ENCODE results near the gene SAMD4A.

DNA sequence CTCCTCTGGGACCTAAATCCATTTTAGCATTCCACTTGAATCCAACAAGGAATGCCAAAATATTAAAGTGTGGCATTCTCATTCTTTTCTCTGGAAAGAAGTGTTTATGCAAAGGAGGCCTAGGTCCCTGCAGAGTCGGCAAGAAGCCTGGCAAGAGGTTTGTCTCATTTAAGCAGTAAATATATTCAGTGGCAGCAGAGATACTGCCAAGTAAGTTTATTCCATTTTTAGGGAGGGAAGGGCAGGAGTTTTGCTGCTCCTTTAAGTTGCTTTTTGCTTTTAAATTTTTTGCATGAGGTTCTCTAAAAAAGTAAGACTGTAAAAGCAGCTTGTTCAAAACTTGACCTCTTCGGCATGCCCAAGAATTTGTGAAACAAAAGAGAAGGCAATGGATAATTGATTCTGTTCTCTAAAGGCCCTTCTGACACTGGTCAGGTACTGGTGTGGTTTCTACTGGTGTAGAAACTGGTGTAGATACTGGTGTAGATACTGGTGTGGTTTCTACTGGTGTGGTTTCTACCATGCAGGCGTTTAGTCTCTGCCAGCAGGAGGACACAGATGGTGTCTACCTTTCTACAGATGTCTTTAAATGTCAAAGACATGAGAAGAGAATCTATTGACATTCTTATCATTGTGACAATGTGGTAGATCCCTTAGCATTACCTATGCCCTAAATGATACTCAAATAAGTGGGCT is 107.3 kb downstream of the SAMD4A start:
- no peak for TF ChIP-seq EZH2 (IDR thresholded peaks at IDR 0.05; ENCODE audit: borderline replicate concordance, low read length)
- TF ChIP-seq, protein P1, sequence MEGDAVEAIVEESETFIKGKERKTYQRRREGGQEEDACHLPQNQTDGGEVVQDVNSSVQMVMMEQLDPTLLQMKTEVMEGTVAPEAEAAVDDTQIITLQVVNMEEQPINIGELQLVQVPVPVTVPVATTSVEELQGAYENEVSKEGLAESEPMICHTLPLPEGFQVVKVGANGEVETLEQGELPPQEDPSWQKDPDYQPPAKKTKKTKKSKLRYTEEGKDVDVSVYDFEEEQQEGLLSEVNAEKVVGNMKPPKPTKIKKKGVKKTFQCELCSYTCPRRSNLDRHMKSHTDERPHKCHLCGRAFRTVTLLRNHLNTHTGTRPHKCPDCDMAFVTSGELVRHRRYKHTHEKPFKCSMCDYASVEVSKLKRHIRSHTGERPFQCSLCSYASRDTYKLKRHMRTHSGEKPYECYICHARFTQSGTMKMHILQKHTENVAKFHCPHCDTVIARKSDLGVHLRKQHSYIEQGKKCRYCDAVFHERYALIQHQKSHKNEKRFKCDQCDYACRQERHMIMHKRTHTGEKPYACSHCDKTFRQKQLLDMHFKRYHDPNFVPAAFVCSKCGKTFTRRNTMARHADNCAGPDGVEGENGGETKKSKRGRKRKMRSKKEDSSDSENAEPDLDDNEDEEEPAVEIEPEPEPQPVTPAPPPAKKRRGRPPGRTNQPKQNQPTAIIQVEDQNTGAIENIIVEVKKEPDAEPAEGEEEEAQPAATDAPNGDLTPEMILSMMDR (IDR thresholded peaks at IDR 0.05; ENCODE audit: low read length), result no peak

All from OCI-LY1 (cell line).